HG03442 (cell line): ENCODE data around the gene RAB12.
"Not testable (repeated sequence)": the region's sequence is repeated elsewhere in the genome, so short reads cannot be mapped to it uniquely, and the experiment has no call there.

ENCODE experiments used
- ATAC-seq: cut with Tn5 transposase; IDR thresholded peaks from one replicate; pipeline ENCODE4 v1.9.1; 2021; ENCODE audit warnings: mild to moderate bottlenecking, moderate library complexity; ENCODE audit not compliant: unreplicated experiment

Gene RAB12

GRCh38 chr18:8611916-8612576 is 2.8 kb downstream of the RAB12 start:
- ATAC-seq = no peak

GRCh38 chr18:8614875-8615274 is 5.6 kb downstream of the RAB12 start:
- ATAC-seq = no peak

- ATAC-seq = no peak
Observed at GRCh38 chr18:8615397-8616027, 6.3 kb downstream of the RAB12 start.

- ATAC-seq = no peak
Observed at GRCh38 chr18:8616028-8616401, 6.8 kb downstream of the RAB12 start.

GRCh38 chr18:8617907-8618306 is 8.7 kb downstream of the RAB12 start:
- no peak for ATAC-seq

- no peak for ATAC-seq
Observed at GRCh38 chr18:8619041-8619440, 9.8 kb downstream of the RAB12 start.

- ATAC-seq = no peak
Observed at GRCh38 chr18:8619835-8620577, 10.8 kb downstream of the RAB12 start.

- no peak for ATAC-seq
Observed at GRCh38 chr18:8620845-8621244, 11.6 kb downstream of the RAB12 start.

GRCh38 chr18:8622625-8623024 is 13.4 kb downstream of the RAB12 start:
- ATAC-seq = not testable (repeated sequence)

GRCh38 chr18:8623549-8624106 is 14.4 kb downstream of the RAB12 start:
- peak; percentile 77 for ATAC-seq

- no peak for ATAC-seq
Observed at GRCh38 chr18:8625461-8626092, 16.3 kb downstream of the RAB12 start.

- no peak for ATAC-seq
Observed at GRCh38 chr18:8626414-8627106, 17.3 kb downstream of the RAB12 start.

GRCh38 chr18:8627107-8627472 is 17.9 kb downstream of the RAB12 start:
- ATAC-seq = no peak

GRCh38 chr18:8627540-8627939 is 18.3 kb downstream of the RAB12 start:
- no peak for ATAC-seq

- no peak for ATAC-seq
Observed at GRCh38 chr18:8629602-8630001, 20.4 kb downstream of the RAB12 start.

GRCh38 chr18:8630546-8630945 is 21.3 kb downstream of the RAB12 start:
- ATAC-seq = no peak

GRCh38 chr18:8631265-8631664 is 22.0 kb downstream of the RAB12 start:
- no peak for ATAC-seq

GRCh38 chr18:8632386-8632785 is 23.1 kb downstream of the RAB12 start:
- no peak for ATAC-seq

GRCh38 chr18:8634508-8634907 is 25.3 kb downstream of the RAB12 start:
- no peak for ATAC-seq

- ATAC-seq = no peak
Observed at GRCh38 chr18:8635087-8635486, 25.9 kb downstream of the RAB12 start.

GRCh38 chr18:8639762-8640161 is 30.5 kb downstream of the RAB12 start:
- no peak for ATAC-seq
